ENCODE measurements around the gene GAA.

GAA gene

DNA sequence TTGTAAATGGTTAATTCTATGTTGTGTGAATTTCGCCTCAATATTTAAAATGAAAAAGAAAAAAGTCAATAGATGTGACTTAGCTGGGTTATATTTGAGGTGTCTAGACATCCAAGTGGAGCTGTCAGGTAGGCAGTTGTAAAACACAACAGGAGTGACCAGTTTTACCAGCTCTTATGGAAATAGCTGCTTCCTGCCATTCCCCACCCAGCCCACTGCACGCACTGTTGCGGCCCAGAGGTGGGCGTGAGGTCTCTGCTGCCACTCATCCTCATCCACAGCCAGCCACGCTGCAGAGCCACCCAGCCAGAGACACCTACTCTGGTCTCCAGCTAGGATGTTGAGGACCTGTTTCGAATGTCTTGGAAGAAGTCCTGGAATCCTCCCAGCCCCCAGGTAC lies 65.1 kb downstream of the GAA start:
- Mint-ChIP-seq H3K9me3 (no peaks in the 10 kb centered on the region), H3K27me3 (peaks cover 8 to 33% of the 10 kb centered on the region in 2 donors), H3K4me1 (ENCODE audit: low read depth in 2 of 2) (no peaks in the 10 kb centered on the region), H3K36me3 (ENCODE audit: insufficient read depth) (no peaks in the 10 kb centered on the region), H3K4me3 (no peak overlapping the region), H3K27ac (no peak overlapping the region)
- DNase-seq, result no peak
- no peak for ATAC-seq (replicated peaks)

DNA sequence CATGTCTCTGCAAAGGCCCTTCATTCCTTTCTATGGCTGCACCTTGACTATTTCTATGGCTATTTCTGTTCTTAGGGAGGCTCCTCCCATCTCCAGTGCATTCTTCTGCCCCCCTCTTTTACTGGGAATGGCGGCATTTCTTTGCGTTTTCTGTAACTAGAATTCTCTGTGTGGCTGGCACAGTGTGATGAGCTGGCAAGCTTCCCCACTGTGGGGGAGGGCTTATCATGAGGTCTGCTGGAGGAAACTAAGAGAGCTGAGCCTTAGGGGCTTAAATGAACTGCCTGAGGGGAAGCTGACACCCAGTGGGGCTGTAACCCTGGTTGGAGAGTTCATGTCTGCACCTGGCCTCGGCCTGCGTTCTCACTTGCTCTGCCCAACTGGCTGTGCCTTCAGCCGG lies 67.0 kb downstream of the GAA start:
- ATAC-seq (replicated peaks), result no peak
- no peaks in the 10 kb centered on the region for H3K9me3 Mint-ChIP-seq
- no peak overlapping the region for H3K4me3 Mint-ChIP-seq
- no peaks in the 10 kb centered on the region for H3K36me3 Mint-ChIP-seq (ENCODE audit: insufficient read depth)
- H3K27me3 Mint-ChIP-seq, result peaks cover 8 to 33% of the 10 kb centered on the region in 2 donors
- H3K27ac Mint-ChIP-seq, result peak overlapping the region in 1 of 2 donors; percentile 13
- DNase-seq, result no peak
- no peaks in the 10 kb centered on the region for H3K4me1 Mint-ChIP-seq (ENCODE audit: low read depth in 2 of 2)

DNA sequence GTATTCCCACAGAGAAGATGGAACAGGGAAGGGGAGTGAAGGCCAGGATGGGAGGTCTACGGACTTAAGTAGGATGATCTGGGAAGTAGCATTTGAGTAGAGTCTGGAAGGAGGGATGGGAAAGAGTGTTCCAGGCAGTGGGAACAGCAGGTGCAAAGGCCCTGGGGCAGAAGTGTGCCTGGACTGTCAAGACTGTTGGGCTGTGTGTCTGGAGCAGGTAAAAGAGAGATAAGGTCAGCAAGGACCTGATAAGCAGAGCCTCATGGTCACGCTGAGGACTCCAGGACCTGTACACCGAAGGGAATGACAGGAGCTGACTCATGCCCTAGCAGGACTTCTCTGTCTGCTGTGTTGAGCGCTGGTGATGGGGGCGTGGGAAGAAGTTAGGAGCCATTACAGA lies 67.7 kb downstream of the GAA start:
- no peak for DNase-seq

More for the DNA sequence above, 67.7 kb downstream of the GAA start:
- Mint-ChIP-seq H3K9me3 (no peaks in the 10 kb centered on the region), H3K27ac (no peak overlapping the region), H3K36me3 (ENCODE audit: insufficient read depth) (no peaks in the 10 kb centered on the region), H3K4me3 (no peak overlapping the region), H3K4me1 (ENCODE audit: low read depth in 2 of 2) (no peaks in the 10 kb centered on the region), H3K27me3 (peaks cover 5 to 29% of the 10 kb centered on the region in 2 donors)
- ATAC-seq (replicated peaks), result no peak
